Measurements from ENCODE around the gene PABPN1.

The PABPN1 gene

DNA sequence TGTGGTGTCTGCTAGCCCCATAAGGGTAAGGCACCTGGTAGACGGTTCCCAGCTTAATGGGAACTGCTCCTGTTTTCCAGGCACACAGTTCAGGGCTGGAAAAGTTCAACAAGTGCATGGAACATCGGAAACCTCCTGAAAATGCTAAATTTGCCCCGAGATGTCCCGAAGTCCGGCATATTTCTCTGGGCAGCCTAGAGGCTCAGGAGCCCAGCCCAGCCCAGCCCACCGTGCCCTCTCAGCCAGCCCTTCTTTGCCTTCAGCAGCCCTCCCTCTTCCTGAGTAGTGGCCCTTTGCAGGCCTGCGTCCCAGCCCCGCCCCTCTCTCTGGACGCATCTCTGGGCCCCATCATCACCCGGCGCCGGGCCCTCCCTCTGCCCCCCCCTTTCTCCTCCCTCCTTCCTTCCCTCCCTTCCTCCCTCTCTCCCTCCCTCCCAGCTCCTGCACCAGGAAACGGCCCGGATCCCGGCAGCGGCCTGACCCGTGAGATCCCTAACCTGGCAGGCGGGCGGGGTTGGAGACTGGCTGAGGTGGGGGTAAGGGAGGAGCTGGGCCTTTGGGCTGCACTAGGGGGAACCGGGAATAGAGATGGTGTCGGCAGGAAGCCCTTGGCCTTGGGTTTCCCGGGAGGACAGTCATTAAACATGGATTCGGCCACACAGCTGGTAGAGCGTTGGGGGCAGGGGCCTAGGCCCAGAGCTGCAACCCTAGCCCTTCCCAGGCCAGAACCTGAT is 14.7 kb upstream of the PABPN1 start, which contains the start of gene BCL2L2:
BCL2L2 (plus strand) TSS at position 422 of the 734 bp plus-strand sequence. CDS start 935 bp downstream, outside the sequence.
- H3K27ac ChIP-seq, result peak within 1 kb of the TSS; percentile 93
- TF ChIP-seq, protein P1, sequence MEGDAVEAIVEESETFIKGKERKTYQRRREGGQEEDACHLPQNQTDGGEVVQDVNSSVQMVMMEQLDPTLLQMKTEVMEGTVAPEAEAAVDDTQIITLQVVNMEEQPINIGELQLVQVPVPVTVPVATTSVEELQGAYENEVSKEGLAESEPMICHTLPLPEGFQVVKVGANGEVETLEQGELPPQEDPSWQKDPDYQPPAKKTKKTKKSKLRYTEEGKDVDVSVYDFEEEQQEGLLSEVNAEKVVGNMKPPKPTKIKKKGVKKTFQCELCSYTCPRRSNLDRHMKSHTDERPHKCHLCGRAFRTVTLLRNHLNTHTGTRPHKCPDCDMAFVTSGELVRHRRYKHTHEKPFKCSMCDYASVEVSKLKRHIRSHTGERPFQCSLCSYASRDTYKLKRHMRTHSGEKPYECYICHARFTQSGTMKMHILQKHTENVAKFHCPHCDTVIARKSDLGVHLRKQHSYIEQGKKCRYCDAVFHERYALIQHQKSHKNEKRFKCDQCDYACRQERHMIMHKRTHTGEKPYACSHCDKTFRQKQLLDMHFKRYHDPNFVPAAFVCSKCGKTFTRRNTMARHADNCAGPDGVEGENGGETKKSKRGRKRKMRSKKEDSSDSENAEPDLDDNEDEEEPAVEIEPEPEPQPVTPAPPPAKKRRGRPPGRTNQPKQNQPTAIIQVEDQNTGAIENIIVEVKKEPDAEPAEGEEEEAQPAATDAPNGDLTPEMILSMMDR (conservative IDR thresholded peaks at IDR 0.05), result no peak
- TF ChIP-seq ZFX (IDR thresholded peaks at IDR 0.05), result peak; percentile 87; the same call in 1 of the 2 replicates

DNA sequence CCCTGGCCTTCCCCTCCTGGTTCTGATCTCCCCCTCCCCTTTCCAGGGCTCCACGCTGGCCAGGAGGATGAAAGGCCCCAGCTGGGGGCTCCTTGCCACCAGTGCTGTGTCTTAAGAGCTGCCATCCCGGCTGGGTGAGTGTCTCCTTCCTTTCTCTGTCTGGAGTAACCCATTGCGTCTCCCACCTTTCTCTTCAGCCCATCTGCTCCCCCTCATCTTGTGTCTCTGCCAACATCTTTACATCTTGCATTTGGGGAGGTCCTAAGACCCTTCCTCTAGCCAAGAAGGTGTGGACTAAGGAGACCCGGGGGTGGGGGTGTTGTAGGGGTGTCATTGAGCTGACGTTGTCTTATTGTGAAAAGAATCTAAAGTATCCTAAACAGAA is 14.1 kb upstream of the PABPN1 start:
- TF ChIP-seq, protein P1 (conservative IDR thresholded peaks at IDR 0.05), result no peak
- 0 out of 2 replicates have a peak, but pooled peaks have one; percentile 47 for TF ChIP-seq ZFX (IDR thresholded peaks at IDR 0.05)
- H3K27ac ChIP-seq, result peak overlapping the region; percentile 93

DNA sequence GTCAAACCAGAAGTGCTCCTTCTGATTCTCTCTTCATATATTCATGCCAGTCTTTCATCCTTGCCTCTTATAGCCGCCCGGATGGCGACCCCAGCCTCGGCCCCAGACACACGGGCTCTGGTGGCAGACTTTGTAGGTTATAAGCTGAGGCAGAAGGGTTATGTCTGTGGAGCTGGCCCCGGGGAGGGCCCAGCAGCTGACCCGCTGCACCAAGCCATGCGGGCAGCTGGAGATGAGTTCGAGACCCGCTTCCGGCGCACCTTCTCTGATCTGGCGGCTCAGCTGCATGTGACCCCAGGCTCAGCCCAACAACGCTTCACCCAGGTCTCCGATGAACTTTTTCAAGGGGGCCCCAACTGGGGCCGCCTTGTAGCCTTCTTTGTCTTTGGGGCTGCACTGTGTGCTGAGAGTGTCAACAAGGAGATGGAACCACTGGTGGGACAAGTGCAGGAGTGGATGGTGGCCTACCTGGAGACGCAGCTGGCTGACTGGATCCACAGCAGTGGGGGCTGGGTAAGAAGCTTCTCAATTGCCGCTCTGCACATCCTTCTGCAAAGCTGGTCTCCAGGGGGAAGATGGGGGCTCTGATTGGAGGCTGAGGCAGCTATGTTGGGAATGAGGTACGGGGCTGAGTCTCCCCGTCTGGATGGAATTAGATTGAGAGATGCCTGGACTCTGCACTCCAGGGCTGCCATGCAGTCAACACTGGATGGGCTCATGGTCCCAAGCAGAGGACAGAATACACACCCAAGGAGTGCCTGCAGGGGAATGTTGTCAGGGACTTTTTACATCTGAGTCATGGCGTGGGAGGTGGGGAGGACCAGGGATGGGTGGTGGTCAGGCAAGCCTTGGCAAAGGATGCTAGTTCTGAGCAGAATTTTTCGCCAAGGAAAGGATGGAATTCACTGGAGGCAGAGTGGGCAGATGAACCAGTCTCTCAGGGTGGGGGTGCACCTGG is 13.3 kb upstream of the PABPN1 start:
- H3K27ac ChIP-seq, result peak overlapping the region; percentile 93
- no peak for TF ChIP-seq ZFX (IDR thresholded peaks at IDR 0.05)
- TF ChIP-seq, protein P1 (conservative IDR thresholded peaks at IDR 0.05), result no peak

DNA sequence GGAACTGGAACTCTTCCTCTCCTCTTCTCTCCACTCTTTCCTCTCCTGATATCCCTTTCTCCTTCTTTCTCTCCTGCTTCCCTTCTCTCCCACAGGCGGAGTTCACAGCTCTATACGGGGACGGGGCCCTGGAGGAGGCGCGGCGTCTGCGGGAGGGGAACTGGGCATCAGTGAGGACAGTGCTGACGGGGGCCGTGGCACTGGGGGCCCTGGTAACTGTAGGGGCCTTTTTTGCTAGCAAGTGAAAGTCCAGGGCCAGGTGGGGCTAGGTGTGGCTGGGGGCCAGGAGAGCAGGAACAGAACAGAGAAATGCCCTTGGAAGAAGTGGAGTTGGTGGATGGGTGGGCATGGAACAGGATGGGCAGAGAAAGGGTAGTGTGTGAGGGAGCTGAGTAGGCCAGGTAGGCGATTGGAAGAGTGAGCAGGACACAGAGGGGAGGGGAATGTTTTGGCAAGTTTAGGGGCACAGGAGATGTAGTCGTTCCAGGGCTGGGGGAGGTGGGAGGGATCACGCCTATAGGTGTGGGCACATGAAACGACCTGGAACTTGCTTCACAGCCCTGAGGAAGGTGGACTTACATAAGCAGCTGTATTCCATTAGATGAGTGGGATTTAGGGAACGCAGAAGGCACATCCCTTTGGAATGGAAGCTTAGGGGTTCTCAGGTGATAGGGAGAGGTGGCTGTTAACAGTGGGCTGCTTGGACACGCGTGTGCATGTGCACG is 12.4 kb upstream of the PABPN1 start:
- TF ChIP-seq, protein P1 (conservative IDR thresholded peaks at IDR 0.05), result no peak
- TF ChIP-seq ZFX (IDR thresholded peaks at IDR 0.05), result no peak
- H3K27ac ChIP-seq, result no peak overlapping the region

DNA sequence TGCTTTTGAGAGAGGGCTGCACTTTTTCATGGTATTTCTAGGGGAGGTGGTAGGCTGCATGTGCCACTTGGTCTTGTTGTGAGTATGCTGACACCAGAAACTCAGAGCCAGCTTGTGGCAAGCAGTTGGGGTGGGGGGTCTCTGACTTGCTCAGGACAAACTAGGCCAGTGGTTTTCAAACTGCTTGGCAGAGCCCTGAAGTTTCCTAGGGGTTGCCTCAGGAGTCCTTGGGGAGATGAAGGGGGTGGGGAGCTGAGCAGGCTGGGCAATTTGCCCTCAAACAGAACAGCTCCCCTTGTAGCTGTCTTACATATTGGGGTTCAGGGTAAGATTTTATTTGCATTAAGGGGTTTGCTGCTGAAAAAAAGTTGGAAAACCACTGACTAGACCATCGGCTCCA is 10.7 kb upstream of the PABPN1 start:
- TF ChIP-seq ZFX (IDR thresholded peaks at IDR 0.05), result no peak
- TF ChIP-seq, protein P1 (conservative IDR thresholded peaks at IDR 0.05), result no peak
- no peak overlapping the region for H3K27ac ChIP-seq

DNA sequence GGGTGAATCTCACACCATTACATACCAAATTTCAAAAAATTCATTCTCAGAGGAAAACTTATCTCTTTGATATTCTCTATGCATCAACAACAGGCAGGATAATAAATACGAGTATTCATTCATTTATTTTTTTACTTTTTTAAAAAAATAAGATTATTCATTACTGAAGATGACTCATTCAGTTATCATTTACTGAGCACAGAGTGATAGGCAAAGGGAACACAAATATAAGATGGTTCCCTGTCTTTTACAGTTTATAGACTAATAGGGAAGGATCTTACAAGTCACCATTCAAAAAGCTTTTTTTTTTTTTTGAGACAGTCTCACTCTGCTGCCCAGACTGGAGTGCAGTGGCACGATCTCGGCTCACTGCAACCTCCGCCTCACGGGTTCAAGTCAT is 5.0 kb upstream of the PABPN1 start:
- H3K27ac ChIP-seq, result no peak overlapping the region
- TF ChIP-seq, protein P1 (conservative IDR thresholded peaks at IDR 0.05), result no peak
- no peak for TF ChIP-seq ZFX (IDR thresholded peaks at IDR 0.05)
